GM19240 (cell line): ENCODE results near the gene MYO1A.
"Not testable (repeated sequence)": the region's sequence is repeated elsewhere in the genome, so short reads cannot be mapped to it uniquely, and the experiment has no call there.

Experiments
- DNase-seq: peaks from one replicate; pipeline ENCODE4 v3.0.0; 2011; ENCODE audit warnings: low spot score; ENCODE audit not compliant: insufficient read length

Gene MYO1A

GRCh38 chr12:57048423-57049118 lies 1.4 kb downstream of the MYO1A start:
- DNase-seq = no peak

DNA sequence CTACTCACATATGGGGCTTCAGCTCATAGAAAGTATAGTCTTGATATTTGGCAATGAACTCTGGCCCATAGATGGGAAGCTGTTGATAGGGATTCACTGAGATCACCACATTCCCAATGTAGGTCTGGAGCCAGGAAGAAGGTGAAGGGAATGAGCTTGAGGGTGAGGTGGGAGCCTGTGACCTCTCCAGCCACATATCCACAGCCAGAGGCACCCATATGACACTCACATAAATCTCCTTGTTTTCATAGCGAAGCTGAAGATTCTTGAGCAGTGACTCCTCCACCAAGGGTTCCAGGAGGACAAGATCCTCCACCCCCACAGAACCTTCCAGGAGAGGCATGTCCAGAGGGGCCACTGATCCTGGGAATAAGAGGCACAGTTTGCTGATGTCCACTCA lies 1.9 kb downstream of the MYO1A start:
- DNase-seq = no peak

DNA sequence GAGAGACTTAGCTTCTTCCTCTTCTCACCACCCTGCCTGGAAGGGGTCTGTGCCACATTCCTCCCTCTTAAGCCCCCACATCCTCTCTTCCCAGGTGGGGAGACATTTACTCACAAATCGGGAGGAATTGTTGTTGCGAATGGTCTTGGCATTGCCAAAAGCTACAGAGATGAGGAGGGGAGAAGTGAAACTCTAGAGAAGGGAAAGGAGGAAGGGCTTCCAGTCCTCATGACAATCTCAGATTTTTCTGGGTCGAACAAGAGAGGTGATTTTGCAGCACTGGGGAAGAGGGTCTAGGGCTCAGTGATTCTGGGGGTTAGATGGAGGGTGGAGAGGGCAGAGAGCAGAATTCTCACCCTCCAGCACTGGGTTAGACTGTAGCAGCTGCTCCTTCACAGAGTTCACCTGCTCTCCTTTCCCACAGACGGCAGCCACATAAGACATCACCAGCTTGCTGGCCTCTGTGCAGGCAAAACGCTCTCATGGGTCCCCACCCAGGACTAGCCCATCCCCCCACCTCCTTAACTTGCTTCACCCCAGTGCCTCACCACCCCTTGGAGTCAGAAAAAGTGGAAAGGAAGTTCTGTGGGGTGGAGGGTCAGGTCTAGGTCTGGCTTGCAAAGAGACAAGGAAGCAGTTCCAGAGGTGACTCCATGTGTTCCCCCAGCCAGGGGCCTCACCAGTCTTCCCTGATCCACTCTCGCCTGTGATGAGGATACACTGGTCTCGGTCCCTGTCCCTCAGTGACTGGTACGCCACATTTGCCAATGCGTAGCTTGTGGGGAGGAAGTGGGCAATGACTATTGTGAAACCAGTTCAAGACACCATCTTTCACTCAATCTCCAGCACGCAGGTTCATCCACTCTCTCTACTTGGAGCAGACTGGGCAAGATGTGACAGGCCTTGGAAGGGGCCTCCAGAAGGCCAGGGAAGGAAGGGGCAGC lies 2.7 kb downstream of the MYO1A start:
- no peak for DNase-seq

DNA sequence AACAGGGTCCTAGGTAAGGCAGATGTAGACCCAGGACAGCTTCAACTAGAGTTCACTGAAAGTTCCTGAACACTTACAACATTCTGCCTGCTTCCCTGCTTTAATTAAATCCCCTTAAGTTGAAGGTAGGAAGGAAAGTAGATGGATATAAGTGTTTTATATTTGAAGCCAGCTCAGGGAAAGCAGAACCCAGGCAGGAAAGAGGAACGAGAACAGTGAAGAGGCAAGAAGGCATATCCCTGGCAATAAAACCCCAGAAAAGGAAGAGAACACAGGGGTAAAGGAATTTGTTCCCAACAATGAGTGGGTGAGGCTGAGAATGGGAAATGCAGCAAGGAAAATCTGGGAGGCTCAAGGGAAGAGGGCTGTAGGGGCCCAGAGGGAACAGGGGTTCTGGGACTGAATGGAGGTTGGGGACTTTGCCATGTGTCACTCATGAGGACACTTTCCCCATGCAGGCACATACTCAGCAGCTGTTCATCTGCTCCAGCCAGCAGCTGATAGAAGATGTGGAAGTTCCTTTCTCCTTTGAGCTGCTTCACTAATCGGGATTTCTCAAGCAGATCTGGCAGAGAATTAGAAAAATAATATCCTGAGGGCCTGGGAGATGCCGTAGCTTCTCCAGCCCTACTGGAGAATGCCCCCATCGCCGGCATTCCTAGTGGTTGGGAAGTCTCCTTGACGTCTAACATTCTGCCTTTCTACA lies 3.7 kb downstream of the MYO1A start:
- DNase-seq = no peak

GRCh38 chr12:57044889-57045288 lies 5.0 kb downstream of the MYO1A start:
- no peak for DNase-seq

- no peak for DNase-seq
These were observed 5.5 kb downstream of the MYO1A start for GRCh38 chr12:57044468-57044867.

DNA sequence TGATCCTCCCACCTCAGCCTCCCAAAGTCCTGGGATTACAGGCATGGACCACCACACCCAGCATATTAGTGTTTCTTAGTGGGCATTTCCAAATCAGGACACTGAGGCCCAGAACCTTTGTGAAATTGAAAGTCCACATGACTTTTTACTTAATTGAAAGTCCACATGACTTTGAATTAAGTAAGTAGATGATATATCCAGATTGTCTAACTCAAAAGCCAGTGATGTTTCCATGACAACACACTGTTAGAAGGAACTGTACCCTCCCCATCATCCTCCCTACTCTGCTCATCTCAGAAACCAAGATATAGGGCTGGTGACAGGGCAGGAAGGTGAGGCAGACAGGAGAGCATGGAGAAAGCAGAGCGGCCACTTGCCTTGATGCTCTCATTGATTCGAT lies 7.2 kb downstream of the MYO1A start:
- DNase-seq = no peak

DNA sequence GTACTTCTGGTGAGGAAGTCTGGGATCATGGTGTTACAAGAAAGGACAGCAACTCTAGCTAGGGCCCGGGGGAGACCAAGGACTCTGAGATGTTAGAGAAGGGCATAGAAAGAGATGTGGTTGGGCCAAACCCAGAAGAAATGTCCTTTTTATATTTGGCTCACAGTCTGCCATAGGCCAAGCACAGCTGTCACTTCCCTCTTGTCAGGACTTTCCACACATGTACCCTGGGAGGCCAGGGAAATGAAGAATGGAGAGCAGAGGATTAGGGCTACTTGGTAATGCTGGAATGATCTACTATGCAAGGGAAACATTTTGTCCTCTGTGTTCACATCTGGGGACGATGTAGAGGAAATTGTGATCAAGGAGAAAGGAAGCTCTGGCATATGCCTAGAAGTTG lies 9.2 kb downstream of the MYO1A start:
- DNase-seq = no peak

GRCh38 chr12:57040211-57040610 lies 9.7 kb downstream of the MYO1A start:
- no peak for DNase-seq

GRCh38 chr12:57039016-57039798 lies 10.7 kb downstream of the MYO1A start:
- no peak for DNase-seq

DNA sequence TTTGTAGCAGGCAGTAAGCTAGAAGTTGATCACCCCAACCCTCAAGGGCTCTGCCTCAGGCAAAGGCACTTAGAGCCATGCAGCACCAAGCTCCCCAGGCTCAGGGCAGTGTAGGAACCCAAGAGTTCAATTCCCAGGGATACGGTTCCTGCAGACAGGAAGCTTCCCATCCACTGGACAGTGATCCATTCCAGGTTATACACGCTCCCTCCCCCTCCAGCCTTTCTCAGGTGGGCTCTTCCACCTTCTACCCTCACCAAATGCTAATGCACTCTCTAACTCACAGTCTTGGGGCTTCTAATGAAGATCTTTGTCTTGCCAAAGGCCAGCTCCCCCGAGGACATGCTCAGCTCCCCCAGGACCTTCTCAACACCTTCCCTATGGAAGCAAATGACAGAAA lies 12.7 kb downstream of the MYO1A start:
- no peak for DNase-seq

GRCh38 chr12:57033431-57033830 lies 16.5 kb downstream of the MYO1A start:
- no peak for DNase-seq

- no peak for DNase-seq
These were observed 18.1 kb downstream of the MYO1A start for GRCh38 chr12:57031789-57032188.

- DNase-seq = no peak
These were observed 18.7 kb downstream of the MYO1A start for GRCh38 chr12:57031138-57031725.

DNA sequence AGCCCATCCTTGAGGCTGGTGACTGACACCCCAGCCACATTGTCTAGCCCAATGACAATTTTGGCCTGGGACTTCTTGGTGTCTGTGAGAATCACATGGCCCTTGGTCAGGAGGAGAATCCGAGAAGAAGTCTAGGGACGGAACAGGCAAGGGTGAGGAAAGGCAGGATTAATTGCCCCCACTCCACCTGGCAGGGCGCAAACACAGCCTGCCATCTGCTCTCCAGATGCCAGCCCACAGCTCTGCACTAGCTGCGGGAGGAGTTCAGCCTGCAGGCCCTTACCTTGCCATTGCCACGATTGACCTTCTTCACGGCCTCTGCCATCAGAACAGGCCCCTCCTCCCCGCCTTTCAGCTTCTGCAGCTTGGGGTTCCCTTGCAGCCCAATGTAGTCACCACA lies 20.5 kb downstream of the MYO1A start:
- DNase-seq = no peak

DNA sequence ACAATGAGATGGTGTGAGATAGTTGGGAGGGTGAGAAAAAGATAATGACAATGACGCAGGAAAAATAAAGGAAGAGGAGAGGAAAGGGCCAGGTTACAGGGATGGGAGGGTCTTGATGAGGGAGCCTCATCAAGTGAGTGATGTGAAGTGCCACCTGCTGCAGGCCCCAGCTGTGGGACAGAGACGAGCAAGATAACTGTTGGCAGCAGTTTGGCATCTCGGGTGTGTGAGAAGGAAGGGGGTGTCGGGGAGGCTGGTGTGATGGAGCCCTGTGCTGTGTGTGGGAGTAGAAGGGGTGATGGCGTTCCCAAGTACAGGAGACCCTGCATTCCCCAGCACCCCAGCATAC lies 22.1 kb downstream of the MYO1A start:
- DNase-seq = no peak

DNA sequence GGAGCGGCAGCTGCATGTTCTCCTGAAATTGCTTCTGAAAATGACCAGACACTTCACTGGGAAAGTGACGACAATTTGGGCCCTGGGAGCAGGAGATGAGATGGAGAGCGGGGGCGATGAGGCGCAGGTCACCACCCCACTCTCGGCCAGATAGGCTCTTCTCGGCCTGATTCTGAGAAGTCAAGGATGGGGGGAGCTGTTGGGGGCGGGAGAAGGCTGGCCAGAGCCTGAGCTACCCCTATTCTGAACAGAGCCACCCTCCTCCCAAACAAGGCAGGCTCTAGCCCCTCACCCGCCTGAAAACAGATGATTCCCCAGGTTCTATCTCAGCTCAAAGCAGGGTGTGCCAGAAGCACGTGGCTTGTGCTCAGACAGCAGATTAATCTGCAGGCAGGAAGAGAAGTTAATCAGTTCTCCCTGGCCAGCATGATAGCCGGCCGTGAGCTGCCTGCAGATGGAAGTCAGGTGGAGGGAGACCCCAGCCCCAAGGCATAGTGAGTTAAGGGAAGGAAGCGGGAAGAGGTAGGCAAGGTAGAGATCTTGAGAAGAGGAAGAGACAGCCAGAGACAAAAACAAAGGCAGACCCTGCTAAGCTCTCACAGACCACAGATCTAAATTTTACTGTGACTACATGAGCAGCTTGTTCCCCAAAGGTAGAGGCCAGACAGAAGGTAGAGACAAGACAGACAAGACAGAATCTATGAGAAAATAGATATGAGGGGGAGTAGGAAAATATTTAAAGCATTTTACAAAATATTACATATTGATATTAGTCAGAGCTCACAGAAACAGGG lies 22.7 kb downstream of the MYO1A start:
- DNase-seq = no peak

DNA sequence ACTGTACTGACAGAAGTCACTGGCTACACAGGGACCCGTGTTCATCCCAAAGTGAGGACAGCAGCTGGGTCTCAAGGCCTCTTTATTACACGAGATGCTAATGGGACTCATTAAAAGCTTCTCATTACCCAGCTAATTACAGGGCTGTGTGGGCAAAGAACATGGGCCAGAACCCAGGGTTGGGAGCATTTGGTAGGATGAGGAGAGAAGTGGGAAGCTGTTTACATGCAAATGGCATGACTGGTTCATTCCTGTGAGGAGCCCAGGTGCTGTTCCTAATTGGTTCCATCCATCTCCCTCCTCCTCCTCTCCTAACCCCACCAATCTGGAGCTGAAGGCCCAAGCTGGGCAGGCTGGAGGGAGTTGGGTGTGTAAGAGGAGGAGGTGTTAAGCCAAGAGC lies 24.7 kb downstream of the MYO1A start:
- no peak for DNase-seq

- not testable (repeated sequence) for DNase-seq
These were observed 27.6 kb downstream of the MYO1A start for GRCh38 chr12:57022324-57022723.
